ENCODE data around the gene CHADL.

The CHADL gene

DNA sequence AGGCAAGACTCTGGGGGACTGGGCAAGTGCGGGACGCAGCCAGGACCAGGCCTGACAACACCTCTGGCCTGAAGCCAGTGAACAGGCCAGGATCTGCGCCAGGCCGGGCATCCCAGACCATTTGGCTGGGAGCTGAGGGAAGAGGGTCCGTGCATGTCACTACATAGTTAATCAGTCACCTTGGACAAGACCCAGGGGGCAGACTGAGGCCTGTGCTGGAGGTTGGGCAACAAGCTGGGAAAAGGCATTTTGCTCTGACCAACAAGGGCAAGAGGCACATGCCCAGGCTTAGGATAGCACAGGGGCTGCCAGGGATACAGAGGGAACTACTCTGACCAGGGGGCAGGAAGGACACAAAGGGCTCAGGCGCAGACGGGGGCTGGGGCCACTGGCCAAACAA is 7.0 kb upstream of the CHADL start:
- H3K4me3 ChIP-seq (ENCODE audit: low read depth, low read length) = no peak overlapping the region
- no peak for TF ChIP-seq CTCF (IDR thresholded peaks at IDR 0.05; ENCODE audit: borderline replicate concordance, insufficient read depth, low read depth, low read length)

DNA sequence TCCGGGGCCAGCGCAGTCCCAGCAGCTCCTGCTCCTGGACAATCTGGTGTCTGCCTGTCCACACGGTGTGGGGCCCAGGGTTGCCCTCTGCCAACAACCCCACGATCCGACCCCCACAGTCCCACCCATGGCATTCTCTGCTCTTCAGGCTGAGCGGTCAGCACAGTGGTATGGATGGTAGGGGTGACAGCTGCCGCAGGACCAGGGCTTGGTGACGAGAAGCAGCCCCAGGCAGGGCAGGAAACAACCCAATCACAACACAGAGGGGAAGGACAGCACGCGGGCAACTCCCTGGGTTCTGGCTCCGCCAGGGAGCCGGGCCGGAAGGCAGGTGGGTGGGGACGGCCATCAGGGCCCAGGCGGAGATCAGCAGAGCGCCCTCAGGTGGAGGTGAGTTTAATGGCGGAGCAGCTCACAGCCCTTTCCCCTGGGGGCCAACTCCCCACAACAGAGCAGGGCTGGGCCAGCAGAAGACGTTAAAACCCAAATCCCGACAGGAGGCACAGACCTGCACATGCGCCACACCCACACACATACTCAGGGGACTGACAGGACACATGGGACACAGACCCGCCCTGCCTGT is 5.3 kb upstream of the CHADL start:
- 0 out of 2 replicates have a peak, but pooled peaks have one; percentile 4 for TF ChIP-seq CTCF (IDR thresholded peaks at IDR 0.05; ENCODE audit: borderline replicate concordance, insufficient read depth, low read depth, low read length)
- no peak overlapping the region for H3K4me3 ChIP-seq (ENCODE audit: low read depth, low read length)

GRCh38 chr22:41243361-41243760 is 2.6 kb upstream of the CHADL start:
- TF ChIP-seq CTCF (IDR thresholded peaks at IDR 0.05; ENCODE audit: borderline replicate concordance, insufficient read depth, low read depth, low read length) = no peak
- no peak overlapping the region for H3K4me3 ChIP-seq (ENCODE audit: low read depth, low read length)

- H3K4me3 ChIP-seq (ENCODE audit: low read depth, low read length) = no peak overlapping the region
- TF ChIP-seq CTCF (IDR thresholded peaks at IDR 0.05; ENCODE audit: borderline replicate concordance, insufficient read depth, low read depth, low read length) = no peak
These were observed 1.8 kb upstream of the CHADL start for GRCh38 chr22:41242396-41243117.

- no peak for TF ChIP-seq CTCF (IDR thresholded peaks at IDR 0.05; ENCODE audit: borderline replicate concordance, insufficient read depth, low read depth, low read length)
- H3K4me3 ChIP-seq (ENCODE audit: low read depth, low read length) = no peak overlapping the region
These were observed 474 bp upstream of the CHADL start for GRCh38 chr22:41241133-41241676.

GRCh38 chr22:41239443-41240128 is 1.1 kb downstream of the CHADL start:
- TF ChIP-seq CTCF (IDR thresholded peaks at IDR 0.05; ENCODE audit: borderline replicate concordance, insufficient read depth, low read depth, low read length) = no peak
- H3K4me3 ChIP-seq (ENCODE audit: low read depth, low read length) = no peak overlapping the region

All from GM12875 (cell line).